GM18867 (cell line): ENCODE data around the gene TPSD1.
"Not testable (repeated sequence)": the region's sequence is repeated elsewhere in the genome, so short reads cannot be mapped to it uniquely, and the experiment has no call there.

Experiments
- ATAC-seq: cut with Tn5 transposase; IDR thresholded peaks from one replicate; pipeline ENCODE4 v1.9.1; 2021; ENCODE audit warnings: mild to moderate bottlenecking, moderate library complexity; ENCODE audit not compliant: unreplicated experiment

TPSD1 gene

GRCh38 chr16:1255276-1256122 is at the start of gene TPSD1:
Gene TPSD1 (plus strand): TSS chr16:1256069. CDS start chr16:1256281, 212 bp downstream.
- not testable (repeated sequence) for ATAC-seq

GRCh38 chr16:1206326-1206725 is 49.5 kb upstream of the TPSD1 start:
- no peak for ATAC-seq

GRCh38 chr16:1206786-1207185 is 49.1 kb upstream of the TPSD1 start:
- ATAC-seq, result no peak

GRCh38 chr16:1208239-1208830 is 47.5 kb upstream of the TPSD1 start:
- no peak for ATAC-seq

- no peak for ATAC-seq
Observed at GRCh38 chr16:1209081-1209480, 46.8 kb upstream of the TPSD1 start.

- no peak for ATAC-seq
Observed at GRCh38 chr16:1210461-1210860, 45.4 kb upstream of the TPSD1 start.

- no peak for ATAC-seq
Observed at GRCh38 chr16:1211451-1212268, 44.2 kb upstream of the TPSD1 start.

GRCh38 chr16:1212616-1213194 is 43.2 kb upstream of the TPSD1 start:
- no peak for ATAC-seq

GRCh38 chr16:1213231-1213630 is 42.6 kb upstream of the TPSD1 start:
- no peak for ATAC-seq

- no peak for ATAC-seq
Observed at GRCh38 chr16:1213796-1214372, 42.0 kb upstream of the TPSD1 start.

GRCh38 chr16:1214719-1215118 is 41.1 kb upstream of the TPSD1 start:
- no peak for ATAC-seq

- no peak for ATAC-seq
Observed at GRCh38 chr16:1215574-1216295, 40.1 kb upstream of the TPSD1 start.

GRCh38 chr16:1216296-1216619 is 39.6 kb upstream of the TPSD1 start:
- no peak for ATAC-seq

- ATAC-seq, result no peak
Observed at GRCh38 chr16:1216681-1217400, 39.0 kb upstream of the TPSD1 start.

GRCh38 chr16:1217526-1217925 is 38.3 kb upstream of the TPSD1 start:
- no peak for ATAC-seq

- ATAC-seq, result no peak
Observed at GRCh38 chr16:1218061-1218929, 37.6 kb upstream of the TPSD1 start.

- ATAC-seq, result no peak
Observed at GRCh38 chr16:1218930-1219611, 36.8 kb upstream of the TPSD1 start.

- no peak for ATAC-seq
Observed at GRCh38 chr16:1220098-1220728, 35.7 kb upstream of the TPSD1 start.
